ENCODE results near the gene RUNDC1. TPM values are rescaled to one million over a fixed set of nuclear protein-coding genes. Genes with fewer than 3 reads are reported as not detected.

RUNDC1 gene
- polyA plus RNA-seq, 1 experiment, result 12.9 TPM

- no peak for DNase-seq (ENCODE audit: low read depth)
- TF ChIP-seq CTCF (IDR thresholded peaks at IDR 0.05; ENCODE audit: insufficient read depth, low read depth, low read length), result no peak
- POLR2A ChIA-PET, result no interaction called here
- no peaks in the 10 kb centered on the region for H3K27me3 ChIP-seq (ENCODE audit: control insufficient read depth, insufficient read depth, low read length)
- H3K36me3 ChIP-seq (ENCODE audit: control insufficient read depth, insufficient read depth, low read length), result no peaks in the 10 kb centered on the region
- no peak overlapping the region for H3K4me3 ChIP-seq (ENCODE audit: low read depth, low read length)
- CTCF ChIA-PET, result no interaction called here
These were observed 59.3 kb downstream of the RUNDC1 start for GRCh38 chr17:43039646-43040045.

GRCh38 chr17:43040655-43041054, 60.3 kb downstream of the RUNDC1 start:
- POLR2A ChIA-PET, result no interaction called here
- TF ChIP-seq CTCF (IDR thresholded peaks at IDR 0.05; ENCODE audit: insufficient read depth, low read depth, low read length), result no peak
- H3K4me3 ChIP-seq (ENCODE audit: low read depth, low read length), result no peak overlapping the region
- DNase-seq (ENCODE audit: low read depth), result no peak
- CTCF ChIA-PET, result interaction anchor here (1.4 kb wide), 1 partner anchor 16 kb away, joined by 3 read pairs; no protein-coding TSS in a partner anchor
- no peaks in the 10 kb centered on the region for H3K36me3 ChIP-seq (ENCODE audit: control insufficient read depth, insufficient read depth, low read length)
- no peaks in the 10 kb centered on the region for H3K27me3 ChIP-seq (ENCODE audit: control insufficient read depth, insufficient read depth, low read length)

- Histone ChIP-seq H3K27me3 (ENCODE audit: control insufficient read depth, insufficient read depth, low read length) (no peaks in the 10 kb centered on the region), H3K36me3 (ENCODE audit: control insufficient read depth, insufficient read depth, low read length) (no peaks in the 10 kb centered on the region), H3K4me3 (ENCODE audit: low read depth, low read length) (no peak overlapping the region)
- CTCF ChIA-PET, result interaction anchor here (1.0 to 1.9 kb wide), 5 partner anchors 16 to 83 kb away, joined by 3 to 8 read pairs (median 3); partner anchors contain the start of gene BRCA1
- TF ChIP-seq CTCF (IDR thresholded peaks at IDR 0.05; ENCODE audit: insufficient read depth, low read depth, low read length), result no peak
- no peak for DNase-seq (ENCODE audit: low read depth)
- POLR2A ChIA-PET, result no interaction called here
These were observed 61.8 kb downstream of the RUNDC1 start for GRCh38 chr17:43042025-43042628.

Small RNAs within 50 kb of the gene (small RNA-seq; reads per million reads assigned to genes)
- gene AARSD1 (ENCODE audit: insufficient read length, low read depth, low replicate concordance) (not detected), gene RF00561 (ENCODE audit: insufficient read length, low read depth, low replicate concordance) (not detected)

Other genes starting within 250 kb of the RUNDC1 start
- 30.4 and 32.0 TPM in 2 replicates for gene EZH1, start 235.5 kb upstream of the RUNDC1 start, polyA plus RNA-seq (2011; rRNA removed)
- 1.7 and 2.8 TPM in 2 replicates for gene RAMP2, start 219.3 kb upstream of the RUNDC1 start, polyA plus RNA-seq (2011; rRNA removed)
- gene VPS25, start 207.1 kb upstream of the RUNDC1 start, polyA plus RNA-seq (2011; rRNA removed), result 143 and 181 TPM in 2 replicates
- gene WNK4, start 200.0 kb upstream of the RUNDC1 start, polyA plus RNA-seq (2011; rRNA removed), result 2.1 and 2.9 TPM in 2 replicates
- gene COA3, start 181.9 kb upstream of the RUNDC1 start, polyA plus RNA-seq (2011; rRNA removed), result 82.8 and 91.9 TPM in 2 replicates
- 0.29 and 0.45 TPM in 2 replicates for gene CNTD1, start 181.7 kb upstream of the RUNDC1 start, polyA plus RNA-seq (2011; rRNA removed)
- gene BECN1, start 156.3 kb upstream of the RUNDC1 start, polyA plus RNA-seq (2011; rRNA removed), result 118 and 126 TPM in 2 replicates
- gene PSME3, start 147.2 kb upstream of the RUNDC1 start, polyA plus RNA-seq (2011; rRNA removed), result 65.7 and 101 TPM in 2 replicates
- gene AOC2, start 136.0 kb upstream of the RUNDC1 start, polyA plus RNA-seq (2011; rRNA removed), result 0.37 and 0.43 TPM in 2 replicates
- gene AOC3, start 129.4 kb upstream of the RUNDC1 start, polyA plus RNA-seq (2011; rRNA removed), result 0.10 and 0.22 TPM in 2 replicates
- not detected in 2 replicates for gene G6PC1, start 79.8 kb upstream of the RUNDC1 start, polyA plus RNA-seq (2011; rRNA removed)
- gene AARSD1, start 16.1 kb upstream of the RUNDC1 start, polyA plus RNA-seq (2011; rRNA removed), result 45.2 and 51.6 TPM in 2 replicates
- gene PTGES3L, start 485 bp upstream of the RUNDC1 start, polyA plus RNA-seq (2011; rRNA removed), result 3.3 and 3.4 TPM in 2 replicates
- 3,309 and 5,343 TPM in 2 replicates for gene RPL27, start 17.9 kb downstream of the RUNDC1 start, polyA plus RNA-seq (2011; rRNA removed)
- gene IFI35, start 26.2 kb downstream of the RUNDC1 start, polyA plus RNA-seq (2011; rRNA removed), result 27.7 and 42.5 TPM in 2 replicates
- gene VAT1, start 41.8 kb downstream of the RUNDC1 start, polyA plus RNA-seq (2011; rRNA removed), result 170 and 245 TPM in 2 replicates
- gene RND2, start 44.7 kb downstream of the RUNDC1 start, polyA plus RNA-seq (2011; rRNA removed), result 0.89 and 1.3 TPM in 2 replicates
- gene BRCA1, start 144.8 kb downstream of the RUNDC1 start, polyA plus RNA-seq (2011; rRNA removed), result 9.4 and 12.6 TPM in 2 replicates
- 130 and 142 TPM in 2 replicates for gene NBR1, start 190.6 kb downstream of the RUNDC1 start, polyA plus RNA-seq (2011; rRNA removed)
- gene TMEM106A, start 231.3 kb downstream of the RUNDC1 start, polyA plus RNA-seq (2011; rRNA removed), result 7.0 and 9.3 TPM in 2 replicates
- gene CCDC200, start 248.1 kb downstream of the RUNDC1 start, polyA plus RNA-seq (2011; rRNA removed), result not detected in 2 replicates